Activated effector memory CD4-positive, alpha-beta T cell treated with Interleukin-2 at 50 U/mL for 16 hours (primary cell): ENCODE data around the gene JMJD1C.
"Not testable (repeated sequence)": the region's sequence is repeated elsewhere in the genome, so short reads cannot be mapped to it uniquely, and the experiment has no call there.

Source experiments
- DNase-seq: peaks from one replicate; pipeline ENCODE4 v3.0.0-alpha.2; 2020

The JMJD1C gene

GRCh38 chr10:63465293-63466143 lies at the start of gene JMJD1C:
JMJD1C (minus strand) TSS chr10:63465977; CDS start chr10:63465662, 315 bp downstream.
- peak; percentile 50 for DNase-seq

GRCh38 chr10:63515002-63515763 lies 49.4 kb upstream of the JMJD1C start:
- no peak for DNase-seq

GRCh38 chr10:63506554-63506953 lies 40.8 kb upstream of the JMJD1C start:
- DNase-seq, result no peak

GRCh38 chr10:63505562-63505961 lies 39.8 kb upstream of the JMJD1C start:
- DNase-seq, result no peak

- DNase-seq, result no peak
Observed at GRCh38 chr10:63504145-63504881, 38.5 kb upstream of the JMJD1C start.

GRCh38 chr10:63503395-63503794 lies 37.6 kb upstream of the JMJD1C start:
- no peak for DNase-seq

GRCh38 chr10:63502832-63503231 lies 37.1 kb upstream of the JMJD1C start:
- no peak for DNase-seq

- no peak for DNase-seq
Observed at GRCh38 chr10:63501954-63502353, 36.2 kb upstream of the JMJD1C start.

- DNase-seq, result not testable (repeated sequence)
Observed at GRCh38 chr10:63500551-63500950, 34.8 kb upstream of the JMJD1C start.

GRCh38 chr10:63498665-63499064 lies 32.9 kb upstream of the JMJD1C start:
- no peak for DNase-seq

- DNase-seq, result no peak
Observed at GRCh38 chr10:63497321-63497720, 31.5 kb upstream of the JMJD1C start.

- no peak for DNase-seq
Observed at GRCh38 chr10:63496561-63496960, 30.8 kb upstream of the JMJD1C start.

GRCh38 chr10:63494951-63495350 lies 29.2 kb upstream of the JMJD1C start:
- no peak for DNase-seq

GRCh38 chr10:63493004-63493403 lies 27.2 kb upstream of the JMJD1C start:
- no peak for DNase-seq

GRCh38 chr10:63492317-63492690 lies 26.5 kb upstream of the JMJD1C start:
- not testable (repeated sequence) for DNase-seq

- DNase-seq, result no peak
Observed at GRCh38 chr10:63491588-63492316, 26.0 kb upstream of the JMJD1C start.

GRCh38 chr10:63489838-63490237 lies 24.1 kb upstream of the JMJD1C start:
- DNase-seq, result no peak

- DNase-seq, result no peak
Observed at GRCh38 chr10:63487990-63488389, 22.2 kb upstream of the JMJD1C start.

- DNase-seq, result no peak
Observed at GRCh38 chr10:63483983-63484382, 18.2 kb upstream of the JMJD1C start.

- DNase-seq, result no peak
Observed at GRCh38 chr10:63481815-63482421, 16.1 kb upstream of the JMJD1C start.

- no peak for DNase-seq
Observed at GRCh38 chr10:63480237-63480636, 14.5 kb upstream of the JMJD1C start.

- no peak for DNase-seq
Observed at GRCh38 chr10:63478564-63478963, 12.8 kb upstream of the JMJD1C start.
